Heart left ventricle (tissue), 16 donors: ENCODE measurements around the gene DDX10. TPM values are rescaled to one million over a fixed set of nuclear protein-coding genes. Genes with fewer than 3 reads are reported as not detected.

ENCODE experiments used
- ATAC-seq, 4 donors: fragments of 200-7000 bp; cut with Tn5 transposase; one replicate each; pipeline ENCODE4 v1.9.1; 2020 to 2022; ENCODE audit warnings: moderate library complexity in 4 of 4, mild to moderate bottlenecking in 3 of 4, moderate number of reproducible peaks in 1 of 4
- DNase-seq, 5 donors: peaks; one replicate each; pipeline ENCODE4 v3.0.0-alpha.2; 2020
- H3K27ac ChIP-seq, 12 donors: fragments of 200-600 bp; sonication (generic) in 4 of 12; one replicate each; pipeline versions ENCODE4 v1.5.0 to v1.8.0; 2016 to 2022; ENCODE audit warnings: mild to moderate bottlenecking in 2 of 12
- H3K27me3 ChIP-seq, 9 donors: fragments of 200-600 bp; sonication (generic) in 2 of 9; one replicate each; pipeline versions ENCODE4 v1.5.1 to v1.8.0; 2016 to 2022; ENCODE audit warnings: mild to moderate bottlenecking in 3 of 9
- H3K36me3 ChIP-seq, 9 donors: fragments of 200-600 bp; sonication (generic) in 2 of 9; one replicate each; pipeline versions ENCODE4 v1.5.0 to v1.8.0; 2018 to 2022; ENCODE audit warnings: mild to moderate bottlenecking in 2 of 9
- H3K4me1 ChIP-seq, 12 donors: fragments of 200-600 bp; sonication (generic) in 4 of 12; one replicate each; pipeline versions ENCODE4 v1.5.0 to v1.8.0; 2016 to 2022; ENCODE audit warnings: mild to moderate bottlenecking in 3 of 12
- H3K4me3 ChIP-seq, 12 donors: fragments of 200-600 bp; sonication (generic) in 4 of 12; one replicate each; pipeline versions ENCODE4 v1.5.0 to v1.8.0; 2017 to 2022; ENCODE audit warnings: mild to moderate bottlenecking in 9 of 12, moderate library complexity in 4 of 12
- H3K9me3 ChIP-seq, 12 donors: fragments of 200-600 bp; sonication (generic) in 4 of 12; one replicate each; pipeline versions ENCODE4 v1.5.0 to v1.8.0; 2016 to 2022; ENCODE audit warnings: mild to moderate bottlenecking in 1 of 12
- POLR2A ChIP-seq, 2 donors: fragments of 450-650 bp; IDR thresholded peaks; one replicate each; pipeline ENCODE4 v1.6.1; 2017; ENCODE audit warnings: antibody characterized with exemption in 2 of 2, mild to moderate bottlenecking in 2 of 2, moderate library complexity in 2 of 2
- WGBS, 4 donors: extraction: QIAGEN DNeasy Blood & Tissue Kit in 2 of 4; methylation state at CpG; one replicate each; pipeline versions ENCODE4 v1.1.5 to v1.1.7; 2013 to 2018; 5-methylcytosine and 5-hydroxymethylcytosine counted together
- intact Hi-C, 10 donors: fragments of 100-400 bp; cut with DNase I; formaldehyde crosslinking; loops; one replicate each; pipeline versions ENCODE4 v1.11.1 to v1.14.2; 2022
- polyA plus RNA-seq, 2 donors: library from polyadenylated mRNA; stranded (reverse); fragments of 200-250 nt; gene quantifications; one replicate each; pipeline ENCODE4 v1.2.3, GENCODE V29; 2013
- total RNA-seq, 9 donors: library from RNA; depleted of rRNA in 2 of 9; stranded (reverse); fragments of >200 nt in 2 of 9; fragmentation: NEBNext Ultra II Directional in 3 of 9; extraction: Animal tissue kit (Norgen Biotek cat#: 25700) in 3 of 9; gene quantifications; one replicate each; pipeline versions ENCODE4 v1.1.0 to v1.2.4, GENCODE V29; 2016 to 2023
- TF ChIP-seq, protein P1 (sequence below), 12 donors: fragments of 200-600 bp; sonication (generic) in 4 of 12; IDR thresholded peaks; one replicate each; pipeline versions ENCODE4 v1.5.0 to v1.8.0; 2018 to 2022; ENCODE audit warnings: antibody characterized with exemption in 12 of 12, mild to moderate bottlenecking in 5 of 12
- donor health status: ischemic (EF 13 %, LVEDD 7.1; RV severe dilation, severe dysfunction).
- donor health status: healthy with polysubstance abuse.
- donor health status: DM: no; HTN: yes; CAD: no.
- donor health status: DM: no; HTN: no; CAD: no.
- donor health status: ischemic (EF 25% LVEDD 6.9; RV normal size, moderate dysfunction).
- donor health status: ischemic (EF 25% LVEDD 5.7; RV mildly dilated, moderate dysfunction).
- donor health status: healthy.
- donor health status: DM: yes; HTN: yes; CAD: no.
- donor health status: ischemic (EF 35%, LVEDD 5.7; RV mildly dilated, moderate dysfunction).
- donor health status: nonischemic (EF 11% LVEDD 7.7; RV severe dilation, severe dysfunction).
- donor health status: DM: yes; HTN: yes; CAD: no.
- donor health status: PGD.
- donor health status: ischemic (EF 29% LVEDD 5.4; RV normal size, mild dysfunction).
- donor health status: nonischemic (EF 23%, LVEDD 6.1; RV moderate dilation, normal function).

DDX10 gene
- total and polyA plus RNA-seq, 11 donors, result 8.3 to 17.2 (median 12.1) TPM

- no peak overlapping the region for H3K27ac ChIP-seq
- TF ChIP-seq, protein P1, sequence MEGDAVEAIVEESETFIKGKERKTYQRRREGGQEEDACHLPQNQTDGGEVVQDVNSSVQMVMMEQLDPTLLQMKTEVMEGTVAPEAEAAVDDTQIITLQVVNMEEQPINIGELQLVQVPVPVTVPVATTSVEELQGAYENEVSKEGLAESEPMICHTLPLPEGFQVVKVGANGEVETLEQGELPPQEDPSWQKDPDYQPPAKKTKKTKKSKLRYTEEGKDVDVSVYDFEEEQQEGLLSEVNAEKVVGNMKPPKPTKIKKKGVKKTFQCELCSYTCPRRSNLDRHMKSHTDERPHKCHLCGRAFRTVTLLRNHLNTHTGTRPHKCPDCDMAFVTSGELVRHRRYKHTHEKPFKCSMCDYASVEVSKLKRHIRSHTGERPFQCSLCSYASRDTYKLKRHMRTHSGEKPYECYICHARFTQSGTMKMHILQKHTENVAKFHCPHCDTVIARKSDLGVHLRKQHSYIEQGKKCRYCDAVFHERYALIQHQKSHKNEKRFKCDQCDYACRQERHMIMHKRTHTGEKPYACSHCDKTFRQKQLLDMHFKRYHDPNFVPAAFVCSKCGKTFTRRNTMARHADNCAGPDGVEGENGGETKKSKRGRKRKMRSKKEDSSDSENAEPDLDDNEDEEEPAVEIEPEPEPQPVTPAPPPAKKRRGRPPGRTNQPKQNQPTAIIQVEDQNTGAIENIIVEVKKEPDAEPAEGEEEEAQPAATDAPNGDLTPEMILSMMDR (IDR thresholded peaks at IDR 0.05), result no peak
- no peak for TF ChIP-seq POLR2A (IDR thresholded peaks at IDR 0.05)
- H3K9me3 ChIP-seq, result no peaks in the 10 kb centered on the region
- no peak overlapping the region for H3K4me3 ChIP-seq
- H3K27me3 ChIP-seq, result no peaks in the 10 kb centered on the region
- intact Hi-C loops, result no loop called here
- H3K36me3 ChIP-seq, result no peaks in the 10 kb centered on the region
- ATAC-seq, result no peak
- peaks cover 0 to 17% (median 0%) of the 10 kb centered on the region in 12 donors for H3K4me1 ChIP-seq
- WGBS, 4 donors, result 85 to 93% (median 89%) methylated on average over 2 of the region's 2 CpGs
- DNase-seq, result no peak
Observed at GRCh38 chr11:108807262-108807661, 142.4 kb downstream of the DDX10 start.

GRCh38 chr11:108813086-108813485 is 148.2 kb downstream of the DDX10 start:
- Histone ChIP-seq H3K36me3 (no peaks in the 10 kb centered on the region), H3K27ac (no peak overlapping the region), H3K27me3 (no peaks in the 10 kb centered on the region), H3K4me1 (no peaks in the 10 kb centered on the region), H3K4me3 (no peak overlapping the region), H3K9me3 (no peaks in the 10 kb centered on the region)
- TF ChIP-seq POLR2A (IDR thresholded peaks at IDR 0.05), result no peak
- TF ChIP-seq, protein P1 (IDR thresholded peaks at IDR 0.05), result no peak
- ATAC-seq, result no peak
- intact Hi-C loops, result no loop called here
- 92 to 98% (median 95%) methylated on average over 2 of the region's 2 CpGs for WGBS, 4 donors
- no peak for DNase-seq

GRCh38 chr11:108817976-108818375 is 153.1 kb downstream of the DDX10 start:
- WGBS, 4 donors, result 73 to 79% (median 77%) methylated on average over 5 of the region's 5 CpGs
- H3K27me3 ChIP-seq, result no peaks in the 10 kb centered on the region
- no peak overlapping the region for H3K27ac ChIP-seq
- H3K4me3 ChIP-seq, result no peak overlapping the region
- H3K36me3 ChIP-seq, result no peaks in the 10 kb centered on the region
- no peak for DNase-seq
- no peaks in the 10 kb centered on the region for H3K9me3 ChIP-seq
- H3K4me1 ChIP-seq, result no peaks in the 10 kb centered on the region
- intact Hi-C loops, result no loop called here
- ATAC-seq, result no peak
- TF ChIP-seq, protein P1 (IDR thresholded peaks at IDR 0.05), result no peak
- no peak for TF ChIP-seq POLR2A (IDR thresholded peaks at IDR 0.05)

GRCh38 chr11:108818971-108819370 is 154.1 kb downstream of the DDX10 start:
- TF ChIP-seq POLR2A (IDR thresholded peaks at IDR 0.05), result no peak
- TF ChIP-seq, protein P1 (IDR thresholded peaks at IDR 0.05), result no peak
- ATAC-seq (no peak), DNase-seq (no peak)
- Histone ChIP-seq H3K9me3 (no peaks in the 10 kb centered on the region), H3K27ac (no peak overlapping the region), H3K4me3 (no peak overlapping the region), H3K27me3 (no peaks in the 10 kb centered on the region), H3K4me1 (no peaks in the 10 kb centered on the region), H3K36me3 (no peaks in the 10 kb centered on the region)
- 68 to 79% (median 76%) methylated on average over 1 of the region's 1 CpG for WGBS, 4 donors
- intact Hi-C loops, result no loop called here
